COLO829 (cell line): ENCODE data around the gene FUS.
A peak's percentile ranks its signal among the peaks of the same experiment; 100 is the strongest.
"Not testable (repeated sequence)": the region's sequence is repeated elsewhere in the genome, so short reads cannot be mapped to it uniquely, and the experiment has no call there.

Experiments used
- DNase-seq: peaks from one replicate; pipeline ENCODE4 v3.0.0; 2012; ENCODE audit warnings: low spot score

The FUS gene

DNA sequence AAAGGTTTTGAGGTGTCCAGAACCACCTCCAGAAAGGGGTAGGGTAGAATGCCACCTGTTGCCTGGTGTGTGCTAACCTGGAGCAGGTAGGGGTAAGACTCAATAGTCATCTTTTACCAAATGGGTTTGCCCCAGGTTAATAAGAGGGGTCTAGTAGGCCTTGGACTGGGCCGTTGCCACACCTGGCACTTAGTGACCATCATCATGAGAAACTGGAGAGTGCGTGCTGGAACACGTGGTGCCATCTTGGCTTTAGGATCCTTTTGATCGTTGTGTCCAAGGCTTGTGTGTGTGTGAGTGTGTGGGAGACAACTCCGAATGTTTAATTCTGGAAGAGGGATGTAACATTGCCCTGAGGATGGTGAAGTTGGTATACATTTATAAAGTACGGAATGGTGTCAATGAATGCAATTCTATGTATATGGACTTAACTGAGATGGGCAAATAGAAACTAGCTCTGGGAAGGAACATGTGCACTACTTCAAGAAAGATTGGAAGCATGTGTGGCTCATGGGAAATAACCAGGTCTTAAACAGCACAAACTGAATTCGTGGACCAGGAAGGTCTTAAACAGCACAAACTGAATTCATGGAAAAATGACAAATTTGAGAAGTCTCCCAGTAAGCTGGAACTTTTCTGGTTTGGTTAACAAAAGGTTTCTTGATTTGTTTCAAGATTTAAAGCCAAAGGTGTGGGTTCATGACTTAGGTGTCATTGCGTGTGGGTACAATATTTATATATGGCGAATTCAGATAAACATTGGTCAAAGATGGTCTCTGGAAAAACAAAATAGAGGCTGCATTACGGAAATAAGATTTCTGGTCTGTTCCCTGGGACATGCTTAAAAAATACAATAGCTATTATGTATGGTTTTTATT is 7.2 kb downstream of the FUS start:
- DNase-seq = no peak

DNA sequence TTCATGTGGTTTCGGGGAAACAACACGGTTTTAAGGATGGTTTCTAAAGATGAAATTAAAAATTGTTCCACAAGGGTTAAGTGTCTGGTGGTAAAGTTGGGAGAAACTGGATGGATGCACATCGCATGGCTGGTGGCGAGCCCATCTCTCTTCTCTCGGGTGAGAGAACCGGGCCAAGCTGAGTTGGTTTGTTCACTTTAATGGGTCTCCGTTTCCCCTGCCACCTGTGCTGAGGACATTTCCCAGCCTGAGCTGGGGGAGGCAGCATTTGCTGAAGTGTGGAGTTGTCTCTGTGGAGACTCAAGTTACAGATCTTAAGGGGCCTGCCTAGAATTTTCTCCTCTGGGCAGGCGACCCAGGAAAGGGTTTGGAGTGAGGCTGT is 7.9 kb downstream of the FUS start:
- no peak for DNase-seq

DNA sequence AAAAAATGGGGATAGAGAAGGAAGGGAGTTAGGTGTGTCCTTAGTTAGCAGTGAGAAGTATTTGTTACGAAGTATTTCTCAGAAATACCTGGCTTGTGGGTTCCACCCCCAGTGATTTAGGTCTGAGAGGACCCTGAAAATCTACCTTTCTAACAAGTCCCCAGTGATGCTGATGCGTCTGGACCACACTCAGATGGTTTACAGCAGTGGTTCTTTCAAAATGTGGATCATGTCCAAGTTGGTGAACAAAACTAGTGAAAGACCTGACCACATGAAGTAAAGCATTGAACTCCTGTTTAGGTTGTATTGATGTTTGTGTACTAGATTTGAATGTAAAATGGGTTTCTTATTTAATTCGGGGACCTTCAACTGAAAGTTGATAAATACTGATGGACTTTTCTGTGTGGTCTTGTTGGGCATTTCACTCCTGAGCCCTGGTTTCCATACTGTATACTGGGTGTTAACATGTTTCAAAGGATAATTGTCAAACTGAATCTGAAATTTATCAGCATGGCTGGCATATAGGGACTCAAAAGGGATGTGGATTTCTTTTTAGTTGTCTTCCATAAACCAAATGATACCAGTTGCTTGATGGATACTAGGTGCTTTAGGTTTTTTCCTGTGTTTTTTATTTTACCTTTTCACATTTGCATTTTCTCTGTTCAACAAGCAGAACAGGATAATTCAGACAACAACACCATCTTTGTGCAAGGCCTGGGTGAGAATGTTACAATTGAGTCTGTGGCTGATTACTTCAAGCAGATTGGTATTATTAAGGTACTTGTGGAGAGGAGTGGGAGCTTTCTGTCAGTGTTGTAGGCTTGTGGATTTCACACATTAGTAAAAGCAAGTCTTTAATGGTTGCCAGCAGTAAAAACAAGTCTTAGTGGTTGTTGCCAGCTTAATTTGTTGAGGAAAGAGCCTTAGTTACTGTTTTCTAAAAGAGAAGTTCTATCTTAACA is 8.8 kb downstream of the FUS start:
- no peak for DNase-seq

DNA sequence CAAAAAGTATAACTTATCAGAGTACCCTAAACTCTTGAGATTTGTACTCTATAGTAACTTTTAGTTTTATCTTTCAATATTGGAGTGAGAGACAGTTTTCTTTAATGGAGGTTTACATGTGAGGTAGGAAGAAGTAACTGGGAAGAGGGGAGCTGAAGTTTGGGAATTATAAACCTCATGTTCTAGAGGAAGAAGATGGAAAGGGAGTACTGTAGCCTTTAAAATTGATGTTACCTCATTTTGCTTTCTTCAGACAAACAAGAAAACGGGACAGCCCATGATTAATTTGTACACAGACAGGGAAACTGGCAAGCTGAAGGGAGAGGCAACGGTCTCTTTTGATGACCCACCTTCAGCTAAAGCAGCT is 9.5 kb downstream of the FUS start:
- no peak for DNase-seq

DNA sequence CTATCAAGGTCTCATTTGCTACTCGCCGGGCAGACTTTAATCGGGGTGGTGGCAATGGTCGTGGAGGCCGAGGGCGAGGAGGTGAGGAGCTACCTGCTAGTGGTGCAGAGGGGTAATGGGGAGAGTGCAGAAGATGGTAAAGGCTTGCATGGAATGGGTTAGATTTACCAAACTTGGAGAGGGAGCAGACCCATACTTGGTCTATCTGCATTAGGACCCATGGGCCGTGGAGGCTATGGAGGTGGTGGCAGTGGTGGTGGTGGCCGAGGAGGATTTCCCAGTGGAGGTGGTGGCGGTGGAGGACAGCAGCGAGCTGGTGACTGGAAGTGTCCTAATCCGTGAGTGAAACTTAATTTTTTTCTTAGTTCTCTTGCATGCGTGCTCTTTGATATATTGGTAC is 10.1 kb downstream of the FUS start:
- DNase-seq = no peak

DNA sequence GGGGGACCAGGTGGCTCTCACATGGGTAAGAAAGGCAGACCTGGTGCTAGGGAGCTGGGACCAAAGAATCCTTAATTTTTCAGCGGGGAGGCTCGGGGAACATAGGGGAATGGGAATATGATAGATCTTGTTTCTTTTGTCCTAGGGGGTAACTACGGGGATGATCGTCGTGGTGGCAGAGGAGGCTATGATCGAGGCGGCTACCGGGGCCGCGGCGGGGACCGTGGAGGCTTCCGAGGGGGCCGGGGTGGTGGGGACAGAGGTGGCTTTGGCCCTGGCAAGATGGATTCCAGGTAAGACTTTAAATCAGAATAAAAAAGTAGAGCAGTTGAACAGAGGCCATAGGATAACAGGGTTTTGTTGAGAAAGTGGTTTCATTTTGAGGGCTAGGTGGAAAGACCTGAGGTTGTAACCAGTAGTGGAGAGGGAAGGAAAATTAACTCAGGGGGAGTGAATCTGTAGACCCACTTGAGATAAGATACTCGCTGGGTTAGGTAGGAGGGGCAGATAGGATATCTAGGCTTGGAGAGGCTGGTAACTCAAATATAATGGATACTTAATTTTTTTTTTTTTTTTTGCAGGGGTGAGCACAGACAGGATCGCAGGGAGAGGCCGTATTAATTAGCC is 11.0 kb downstream of the FUS start:
- no peak for DNase-seq

DNA sequence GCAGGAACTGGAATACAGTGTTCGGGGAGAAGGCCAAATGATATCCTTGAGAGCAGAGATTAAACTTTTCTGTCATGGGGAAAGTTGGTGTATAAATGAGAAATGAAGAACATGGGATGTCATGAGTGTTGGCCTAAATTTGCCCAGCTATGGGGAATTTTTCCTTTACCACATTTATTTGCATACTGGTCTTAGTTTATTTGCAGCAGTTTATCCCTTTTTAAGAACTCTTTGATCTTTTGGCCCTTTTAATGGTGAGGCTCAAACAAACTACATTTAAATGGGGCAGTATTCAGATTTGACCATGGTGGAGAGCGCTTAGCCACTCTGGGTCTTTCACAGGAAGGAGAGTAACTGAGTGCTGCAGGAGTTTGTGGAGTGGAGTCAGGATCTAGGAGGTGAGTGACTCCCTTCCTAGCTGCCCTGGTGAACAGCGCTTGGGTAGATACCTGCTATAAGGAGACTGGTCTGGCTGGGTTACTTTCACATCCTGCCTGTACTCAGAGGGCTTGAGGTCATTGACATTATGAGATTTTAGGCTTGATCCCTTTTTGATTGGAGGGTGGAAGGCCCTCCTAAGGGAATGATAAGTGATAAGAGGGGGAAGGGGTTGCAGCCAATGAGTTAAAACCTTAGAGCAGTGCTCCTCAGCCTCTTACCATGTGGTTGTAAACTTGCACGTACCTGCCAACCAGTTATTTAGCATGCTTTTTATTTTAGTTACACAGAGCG is 11.9 kb downstream of the FUS start:
- DNase-seq = no peak

DNA sequence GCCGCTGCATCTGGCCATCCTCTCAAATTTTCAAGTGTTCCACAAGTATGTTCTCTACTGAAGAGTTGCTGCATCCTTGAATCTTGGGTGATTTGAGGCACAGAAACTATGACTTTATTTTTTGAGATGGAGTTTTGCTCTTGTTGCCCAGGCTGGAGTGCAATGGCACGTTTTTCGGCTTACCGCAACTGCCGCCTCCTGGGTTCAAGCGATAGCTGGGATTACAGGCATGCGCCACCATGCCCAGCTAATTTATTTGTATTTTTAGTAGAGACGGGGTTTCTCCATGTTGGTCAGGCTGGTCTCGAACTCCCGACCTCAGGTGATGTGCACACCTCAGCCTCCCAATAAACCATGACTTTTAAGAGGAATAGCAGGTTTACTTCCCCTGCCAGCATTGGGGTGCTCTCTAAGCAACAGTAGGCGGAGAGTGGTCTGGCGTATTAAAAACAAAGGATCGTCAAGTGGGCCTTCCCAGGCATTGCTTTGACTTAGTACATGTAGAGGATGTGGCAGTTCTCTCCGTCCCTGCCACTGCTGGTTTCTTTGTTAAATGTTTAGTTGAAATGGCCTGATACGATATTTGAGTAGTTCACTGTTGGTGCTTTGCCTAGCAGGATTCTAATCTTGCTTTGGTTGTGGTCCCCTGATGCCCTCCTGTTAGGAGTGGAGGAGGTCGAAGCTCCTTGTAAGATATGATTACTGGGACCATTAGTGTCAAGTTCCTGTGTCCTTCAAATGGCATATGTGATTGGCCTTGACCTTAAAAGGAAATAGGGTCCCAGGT is 13.1 kb downstream of the FUS start:
- DNase-seq = no peak

DNA sequence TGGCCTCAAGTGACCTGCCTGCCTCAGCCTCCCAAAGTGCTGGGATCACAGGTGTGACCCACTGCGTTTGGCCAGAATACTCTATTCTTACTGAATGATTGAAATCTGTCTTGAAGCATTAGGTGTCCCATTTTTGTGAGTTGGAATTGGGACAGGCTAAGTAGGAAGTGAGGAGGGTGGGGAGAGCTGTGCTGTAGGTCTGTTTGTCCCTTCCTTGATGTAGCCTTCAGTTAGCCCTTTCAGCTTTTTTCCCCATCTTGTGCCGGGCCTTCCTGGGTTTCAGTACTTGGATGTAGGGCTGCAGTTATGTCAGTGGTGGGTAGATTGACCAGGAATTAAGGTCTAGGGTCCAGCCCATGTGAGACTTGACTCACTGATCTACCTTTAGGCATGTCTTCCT is 13.9 kb downstream of the FUS start:
- no peak for DNase-seq

DNA sequence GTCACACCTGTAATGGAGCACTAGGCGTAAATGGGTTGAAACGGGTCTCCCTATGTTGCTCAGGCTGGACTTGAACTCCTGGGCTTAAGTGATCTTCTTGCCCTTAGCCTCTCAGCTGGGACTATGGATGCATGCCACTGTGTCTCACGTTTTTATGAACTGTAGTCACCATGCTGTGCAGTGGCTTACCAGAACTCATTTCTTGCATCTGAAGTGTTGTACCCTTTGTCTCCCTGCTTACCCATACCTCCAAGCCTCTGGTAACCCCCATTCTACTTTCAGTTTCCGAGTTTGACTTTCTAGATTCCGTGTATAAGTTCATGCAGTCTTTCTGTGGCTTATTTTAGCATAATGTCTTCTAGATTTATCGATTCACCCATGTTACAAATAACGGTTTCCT is 15.0 kb downstream of the FUS start:
- DNase-seq = no peak

DNA sequence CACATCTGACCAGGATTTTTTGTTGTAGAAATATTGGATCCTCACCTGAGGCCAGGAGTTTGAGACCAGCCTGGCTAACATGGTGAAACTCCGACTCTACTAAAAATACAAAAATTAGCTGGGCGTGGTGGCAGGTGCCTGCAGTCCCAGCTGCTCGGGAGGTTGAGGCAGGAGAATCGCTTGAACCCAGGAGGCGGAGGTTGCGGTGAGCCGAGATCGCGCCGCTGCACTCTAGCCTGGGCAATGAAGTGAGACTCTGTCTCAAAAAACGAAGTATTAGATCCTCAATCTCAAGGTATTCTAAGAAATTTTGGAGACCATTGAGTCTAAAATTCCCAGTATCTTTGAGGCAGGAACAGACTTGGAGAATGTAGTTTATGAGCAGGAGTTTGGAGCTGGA is 15.9 kb downstream of the FUS start:
- not testable (repeated sequence) for DNase-seq

DNA sequence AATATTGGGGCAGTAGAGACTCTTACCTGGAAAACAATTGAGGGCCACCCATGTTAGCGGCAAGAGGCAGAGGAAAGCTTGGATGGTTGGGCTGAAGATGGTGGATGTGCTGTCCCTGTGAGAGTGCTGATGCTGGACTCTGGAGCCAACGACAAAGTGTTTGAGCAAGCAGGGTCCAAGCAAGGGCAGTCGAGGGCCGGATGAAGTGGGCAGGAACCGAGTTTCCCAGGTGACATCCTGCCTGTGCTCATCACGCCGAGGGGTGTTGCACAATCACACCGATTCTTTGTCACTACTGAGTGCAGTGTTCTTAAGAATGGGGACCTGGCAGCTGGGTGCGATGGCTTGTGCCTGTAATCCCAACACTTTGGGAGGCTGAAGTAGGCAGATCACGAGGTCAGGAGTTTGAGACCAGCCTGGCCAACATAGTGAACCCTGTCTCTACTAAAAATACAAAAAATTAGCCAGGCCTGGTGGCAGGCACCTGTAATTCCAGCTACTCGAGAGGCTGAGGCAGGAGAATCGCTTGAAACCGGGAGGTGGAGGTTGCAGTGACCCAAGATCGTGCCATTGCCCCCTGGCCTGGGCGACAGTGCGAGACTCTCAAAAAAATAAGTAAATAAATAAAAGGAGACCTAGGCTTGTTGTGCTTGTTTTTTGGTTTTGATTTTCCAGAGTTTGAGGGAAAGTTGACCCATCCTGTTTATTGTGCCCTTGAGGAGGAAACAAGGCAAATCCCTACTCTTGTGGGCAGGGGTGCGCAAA is 16.6 kb downstream of the FUS start:
- DNase-seq = no peak

DNA sequence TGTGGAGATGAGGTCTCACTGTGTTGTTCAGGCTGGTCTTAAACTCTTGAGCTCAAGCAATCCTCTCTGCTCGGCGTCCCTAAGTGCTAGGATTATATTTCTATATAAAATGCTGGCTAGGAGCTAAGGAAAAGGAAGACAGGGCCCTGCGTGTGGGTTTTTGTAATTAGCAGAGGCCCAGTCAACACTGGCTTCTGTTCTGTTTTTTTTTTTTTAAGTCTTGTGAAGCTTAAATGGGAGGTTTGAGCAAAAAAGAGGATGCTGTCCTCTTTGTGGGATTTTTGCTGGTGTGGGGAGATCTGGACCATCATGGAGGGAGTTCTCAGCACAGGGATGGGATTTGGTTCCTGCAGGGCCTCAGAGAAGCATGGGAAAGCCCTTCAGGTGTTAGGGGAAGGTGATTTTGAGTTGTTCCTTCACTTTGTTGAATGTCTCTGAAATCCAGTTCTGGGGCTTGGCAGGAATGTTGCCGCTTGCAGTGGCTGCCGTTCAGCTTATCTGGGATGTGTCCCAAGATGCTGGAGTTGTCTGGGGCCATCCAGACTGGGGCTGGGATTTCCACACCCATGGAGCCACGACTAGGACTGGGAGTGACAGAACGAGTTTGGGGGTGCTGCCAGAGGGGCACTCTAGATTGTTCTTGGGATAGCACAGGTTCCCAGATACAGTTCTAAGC is 18.4 kb downstream of the FUS start:
- DNase-seq = no peak

DNA sequence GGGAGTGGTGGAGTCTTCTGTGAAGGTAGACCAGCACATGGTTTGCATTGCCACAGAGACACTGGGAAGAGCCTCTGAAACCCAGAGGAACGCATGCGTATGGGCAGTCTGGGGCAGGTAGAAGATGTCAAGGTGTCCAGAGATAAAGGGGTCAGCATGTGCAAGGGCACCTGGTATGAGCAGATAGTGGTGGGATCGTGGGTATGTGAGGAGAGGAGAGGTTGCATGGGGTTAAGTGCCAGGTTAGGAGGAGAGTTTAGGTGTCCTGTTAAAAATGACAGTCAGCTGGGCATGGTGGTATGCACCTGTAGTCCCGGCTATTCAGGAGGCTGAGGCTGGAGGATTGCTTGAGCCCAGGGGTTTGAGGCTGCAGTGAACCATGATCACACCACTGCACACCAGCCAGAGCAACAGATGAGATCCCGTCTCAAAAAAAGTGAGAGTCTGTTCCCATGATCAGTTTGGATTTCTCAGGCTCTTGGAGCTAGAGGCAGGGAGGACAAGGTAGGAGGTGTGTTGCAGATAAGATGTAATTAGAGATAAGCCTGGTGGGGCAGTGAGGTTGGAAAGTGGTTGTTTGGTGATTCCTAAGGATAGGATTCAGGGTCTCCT is 19.6 kb downstream of the FUS start:
- DNase-seq = no peak

DNA sequence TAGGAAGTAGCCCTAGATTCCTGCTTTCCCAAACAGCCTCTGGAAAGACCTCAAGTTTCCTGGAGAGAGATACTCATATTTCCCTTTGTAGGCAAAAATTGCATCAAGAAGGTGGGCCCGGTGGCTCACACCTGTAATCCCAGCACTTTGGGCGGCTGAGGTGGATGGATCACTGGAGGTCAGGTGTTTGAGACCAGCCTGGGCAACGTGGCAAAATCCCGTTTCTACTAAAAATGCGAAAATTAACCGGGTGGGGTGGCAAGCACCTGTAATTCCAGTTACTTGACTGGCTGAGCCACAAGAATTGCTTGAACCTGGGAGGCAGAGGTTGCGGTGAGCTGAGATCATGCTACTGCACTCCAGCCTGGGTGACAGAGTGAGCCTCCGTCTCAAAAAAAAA is 20.2 kb downstream of the FUS start:
- not testable (repeated sequence) for DNase-seq

DNA sequence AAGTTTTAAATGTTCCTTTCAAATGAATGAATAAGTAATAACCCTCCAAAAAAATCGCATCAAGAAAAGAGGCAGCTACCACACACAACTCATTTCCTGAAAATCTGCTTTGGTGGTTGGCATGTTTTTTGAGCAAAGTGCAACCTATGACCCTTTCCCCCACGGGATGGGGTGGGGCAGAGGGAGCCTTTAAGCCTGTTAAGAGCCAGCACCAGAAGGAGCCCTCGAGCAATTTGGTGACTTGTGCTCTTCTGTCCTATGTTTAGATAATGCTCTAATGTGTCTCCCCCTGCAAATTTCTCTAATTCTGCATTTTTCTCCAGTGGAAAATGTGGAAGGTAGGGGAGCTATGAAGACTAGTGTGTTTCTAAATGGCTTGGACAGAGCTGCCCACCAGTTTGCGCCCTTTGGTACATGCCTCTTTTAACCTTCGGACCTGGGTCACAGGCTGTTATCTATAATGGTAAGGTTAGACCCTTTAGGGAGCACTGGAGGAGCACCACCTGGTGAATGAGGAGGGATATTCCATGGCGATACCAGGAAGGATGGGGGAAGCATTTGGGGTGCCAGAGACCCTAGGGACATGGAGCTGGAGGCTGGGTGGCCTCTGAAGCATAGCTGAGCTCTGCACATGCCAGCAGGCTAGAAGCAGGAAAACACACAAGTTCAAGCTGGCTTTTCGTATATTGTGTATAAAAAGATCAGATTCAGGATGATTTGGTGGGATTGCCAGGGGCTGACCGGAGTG is 21.1 kb downstream of the FUS start:
- peak; percentile 27 for DNase-seq

DNA sequence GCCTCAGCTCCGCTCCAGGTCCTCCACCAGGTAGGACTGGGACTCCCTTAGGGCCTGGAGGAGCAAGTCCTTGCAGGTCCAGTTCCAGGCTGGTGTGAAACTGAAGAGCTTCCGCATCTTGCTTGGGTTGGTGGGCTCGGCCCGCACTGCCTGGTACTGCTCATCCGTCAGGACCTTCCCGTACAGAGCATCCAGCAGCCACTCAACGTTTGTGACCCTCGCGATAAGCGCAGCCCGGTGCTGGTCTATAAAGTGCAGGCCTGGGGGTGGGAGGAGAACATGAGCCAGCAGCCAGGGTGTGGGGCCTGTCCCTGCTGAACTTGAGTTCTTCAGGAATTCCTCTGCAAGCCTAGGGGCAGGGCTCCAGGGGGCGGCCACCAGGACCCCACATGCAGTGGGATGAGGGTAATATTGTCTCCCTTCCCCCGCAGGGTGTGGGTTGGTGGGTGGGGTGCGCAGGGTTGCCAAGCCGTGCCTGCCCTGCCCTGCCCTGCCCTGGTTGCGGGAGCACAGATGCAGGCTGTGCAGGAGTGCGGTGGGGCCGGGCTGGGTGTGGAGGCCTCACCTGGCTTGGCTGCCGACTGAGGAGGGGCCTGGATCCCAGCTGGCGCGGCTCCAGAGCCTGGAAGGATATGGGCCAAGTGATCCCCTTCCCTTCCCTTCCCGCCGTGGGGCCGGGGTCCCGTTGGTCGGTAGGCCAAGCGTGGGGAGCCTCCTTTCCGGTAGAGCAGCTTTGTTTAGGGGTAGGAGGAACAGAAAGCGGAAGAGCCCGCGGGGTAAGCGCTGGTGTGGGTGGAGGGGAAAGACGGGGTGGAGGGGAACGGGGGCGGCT is 21.9 kb downstream of the FUS start:
- no peak for DNase-seq
